GM19395 (cell line): Measurements from ENCODE around the gene ODC1.

Source experiments
- ATAC-seq: cut with Tn5 transposase; IDR thresholded peaks from one replicate; pipeline ENCODE4 v1.9.1; 2021; ENCODE audit warnings: mild to moderate bottlenecking, moderate library complexity; ENCODE audit not compliant: unreplicated experiment

The ODC1 gene

DNA sequence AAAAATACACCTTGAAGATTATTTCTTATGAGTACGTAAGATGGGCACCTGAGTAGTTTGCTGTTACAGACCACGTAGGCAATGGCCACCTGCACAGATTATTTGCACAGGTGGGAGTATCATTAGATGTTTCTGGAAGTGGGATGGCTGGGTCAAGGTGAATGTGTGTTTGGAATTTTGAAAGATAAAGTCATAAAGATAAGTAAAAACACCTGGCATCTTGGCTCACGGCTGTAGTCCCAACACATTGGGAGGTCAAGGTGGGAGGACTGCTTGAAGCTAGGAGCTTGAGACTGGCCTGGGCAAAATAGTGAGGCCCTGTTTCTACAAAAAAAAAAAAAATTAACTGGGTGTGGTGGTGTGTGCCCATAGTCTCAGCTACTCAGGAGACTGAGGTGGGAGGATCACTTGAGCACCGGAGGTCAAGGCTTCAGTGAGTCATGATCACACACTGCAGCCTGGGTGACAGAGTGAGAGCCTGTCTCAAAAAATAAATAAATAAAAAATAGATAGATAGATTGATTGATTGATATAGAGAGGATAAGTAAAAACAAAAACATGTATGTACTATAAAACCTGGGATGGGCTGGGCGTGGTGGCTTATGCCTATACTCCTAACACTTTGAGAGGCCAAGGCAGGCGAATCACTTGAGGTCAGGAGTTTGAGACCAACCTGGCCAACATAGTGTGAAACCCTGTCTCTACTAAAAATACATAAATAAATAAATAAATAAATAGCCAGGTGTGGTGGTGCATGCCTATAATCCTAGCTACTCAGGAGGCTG is 30.4 kb downstream of the ODC1 start:
- no peak for ATAC-seq

GRCh38 chr2:10415640-10416039 is 32.5 kb downstream of the ODC1 start:
- no peak for ATAC-seq

- ATAC-seq: no peak
These were observed 33.1 kb downstream of the ODC1 start for GRCh38 chr2:10415048-10415447.

DNA sequence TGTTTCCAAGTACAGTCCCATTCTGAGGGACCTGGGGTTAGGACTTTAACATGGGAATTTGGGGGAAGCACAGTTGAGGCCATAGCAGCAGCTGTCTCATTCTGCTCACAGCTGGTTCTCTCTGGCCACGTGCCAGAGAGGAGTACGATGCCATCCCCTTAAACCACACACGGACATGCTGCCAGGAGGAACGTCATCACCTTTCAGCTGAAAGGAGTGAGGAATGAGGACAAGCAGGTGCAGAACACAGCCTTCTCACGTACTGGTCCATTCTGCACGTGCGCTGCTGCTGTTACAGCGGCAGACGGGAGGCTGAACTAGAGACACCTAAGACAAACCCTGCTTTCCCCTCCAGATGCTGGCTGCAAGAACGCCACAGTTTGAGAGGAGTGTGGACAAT is 33.5 kb downstream of the ODC1 start:
- no peak for ATAC-seq

- no peak for ATAC-seq
These were observed 34.1 kb downstream of the ODC1 start for GRCh38 chr2:10413991-10414451.

GRCh38 chr2:10413503-10413902 is 34.6 kb downstream of the ODC1 start:
- no peak for ATAC-seq

DNA sequence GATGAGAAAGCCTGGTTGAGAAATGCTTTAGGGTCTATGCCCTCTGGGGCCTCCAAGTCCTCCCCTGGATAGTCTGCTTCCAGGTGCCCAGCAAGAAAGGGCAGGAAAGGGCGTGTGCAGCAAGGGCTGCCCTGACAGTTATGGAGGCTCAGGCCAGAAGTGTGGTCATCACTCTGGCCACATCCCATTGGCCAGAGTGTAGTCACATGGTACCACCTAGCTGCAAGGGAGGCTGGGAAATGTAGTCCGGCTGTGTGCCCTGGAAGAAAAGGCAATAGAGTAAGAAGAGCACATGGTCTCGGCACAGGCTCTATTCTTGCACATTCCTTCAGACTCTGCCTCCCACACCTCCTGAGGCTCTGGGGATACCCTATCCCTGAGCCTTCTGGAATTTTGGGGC is 35.7 kb downstream of the ODC1 start:
- no peak for ATAC-seq

DNA sequence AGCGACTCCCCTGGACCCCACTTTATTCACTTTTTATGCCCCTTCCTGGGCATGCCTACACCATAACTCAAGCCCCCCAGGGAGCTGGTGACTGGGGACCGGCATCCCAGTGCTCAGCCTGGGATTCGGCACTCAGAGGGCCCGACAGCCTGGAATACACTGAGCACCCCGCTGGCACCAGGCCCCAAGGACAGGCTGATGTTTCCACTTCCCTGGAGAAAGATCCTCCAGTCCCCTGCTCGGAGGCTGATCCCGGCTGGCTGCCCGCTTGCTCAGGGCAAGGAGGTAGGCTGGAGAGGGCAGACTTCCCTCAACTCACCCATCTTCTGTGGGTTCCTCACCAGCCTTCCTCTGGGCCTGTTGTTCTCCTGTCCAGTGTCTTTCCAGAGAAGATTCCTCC is 36.6 kb downstream of the ODC1 start:
- no peak for ATAC-seq

- peak; percentile 6 for ATAC-seq
These were observed 37.2 kb downstream of the ODC1 start for GRCh38 chr2:10410823-10411437.

GRCh38 chr2:10410001-10410822 is 37.9 kb downstream of the ODC1 start:
- peak; percentile 73 for ATAC-seq

DNA sequence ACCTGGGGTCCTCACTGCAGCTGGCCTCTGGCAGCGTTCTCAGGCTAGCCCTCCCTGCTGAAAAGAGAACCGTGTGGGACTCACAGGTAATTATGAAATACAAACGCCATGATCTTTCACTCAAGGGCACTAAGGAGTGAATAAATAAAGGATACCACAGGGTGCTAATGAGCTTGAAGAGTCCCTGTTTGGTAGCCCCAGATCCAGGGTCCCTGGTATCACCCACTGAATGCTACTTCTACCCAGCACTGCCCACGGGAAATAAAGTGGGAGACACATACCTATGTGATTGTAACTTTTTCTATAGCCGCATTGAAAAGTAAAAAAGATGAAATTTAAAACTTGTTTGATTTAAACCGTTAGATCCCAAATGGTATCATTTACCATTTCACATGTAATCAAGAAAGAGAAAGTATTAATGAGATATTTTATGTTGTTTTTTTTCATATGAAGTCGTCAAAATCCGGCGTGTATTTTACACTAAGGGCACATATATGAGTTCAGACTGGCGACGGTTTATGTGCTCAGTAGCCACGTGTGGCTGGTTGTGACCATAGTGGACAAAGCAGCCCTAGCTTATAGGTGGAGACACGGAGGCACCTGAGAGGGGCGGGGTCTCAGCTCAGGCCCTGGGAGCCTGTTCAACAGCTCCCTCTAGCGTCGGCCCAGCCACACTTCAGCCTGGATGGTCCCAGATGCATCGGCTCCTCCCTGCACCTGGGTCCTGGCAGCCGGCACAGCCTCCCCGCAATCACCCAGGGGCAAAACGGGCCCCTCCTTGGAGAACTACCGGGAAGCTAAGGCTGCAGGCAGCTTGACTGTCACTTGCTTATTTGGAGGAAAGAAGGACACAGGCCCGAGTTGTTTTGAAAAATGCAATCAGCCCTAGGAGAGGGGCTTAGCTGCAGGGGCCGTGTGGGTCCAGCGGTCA is 39.2 kb downstream of the ODC1 start:
- peak; percentile 43 for ATAC-seq

DNA sequence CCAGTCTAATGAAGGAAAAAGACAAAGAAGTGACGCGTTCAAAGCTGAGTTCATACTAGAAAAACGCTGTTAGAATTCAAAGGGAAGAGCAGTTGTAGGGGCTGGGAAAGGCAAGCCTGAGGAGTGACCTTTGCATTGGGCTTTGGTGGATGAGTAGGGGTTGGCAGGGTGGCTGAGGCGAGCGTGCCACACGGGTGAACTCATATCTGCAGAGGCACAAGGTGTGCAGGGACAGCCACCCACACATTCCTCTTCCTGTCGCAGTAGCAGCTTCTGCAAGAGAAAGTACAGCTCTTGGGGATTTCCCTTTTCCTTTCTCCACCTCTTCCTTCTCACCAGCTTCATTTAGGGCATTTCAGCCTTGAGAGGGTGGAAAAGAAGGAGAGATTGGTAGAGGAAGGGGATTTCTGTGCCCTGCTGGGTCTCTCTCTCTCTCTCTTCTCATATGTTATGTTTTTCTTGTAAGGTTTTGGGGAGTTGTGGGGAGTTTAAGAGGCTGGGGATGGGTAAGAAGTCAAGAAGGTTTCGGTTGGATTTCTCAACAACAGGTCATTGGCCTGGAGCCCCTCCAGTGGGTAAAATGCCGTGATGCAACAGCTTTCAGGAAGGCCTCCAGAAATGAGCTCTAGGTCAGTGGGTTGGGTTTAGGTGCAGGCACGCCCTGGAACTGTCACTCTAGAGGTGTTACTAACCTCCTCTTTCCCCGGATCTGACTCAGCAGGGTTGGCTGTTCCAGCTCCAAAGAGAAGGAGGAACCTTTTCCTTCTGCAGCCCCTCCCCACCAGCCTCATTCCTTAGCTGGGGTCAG is 40.1 kb downstream of the ODC1 start:
- peak; percentile 40 for ATAC-seq

DNA sequence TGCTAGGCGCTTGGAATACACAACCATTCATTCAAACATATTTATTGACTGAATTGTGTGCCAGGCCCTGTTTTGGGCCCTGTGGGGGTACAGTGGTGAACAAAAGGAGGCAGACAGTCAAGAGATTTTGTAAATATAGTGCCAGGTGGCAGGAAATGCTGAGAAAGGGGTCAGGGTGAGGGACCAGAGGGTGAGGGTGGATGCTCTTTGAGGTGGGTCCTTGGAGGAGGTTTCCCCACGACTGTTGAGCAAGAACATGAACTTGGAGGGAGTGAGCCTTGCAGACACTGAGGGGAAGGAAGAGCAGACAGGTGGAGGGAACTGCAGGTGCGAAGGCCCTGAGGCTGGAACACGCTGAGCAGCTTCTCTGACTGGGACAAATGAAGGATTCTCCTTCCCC is 40.7 kb downstream of the ODC1 start:
- ATAC-seq: no peak

- ATAC-seq: no peak
These were observed 41.5 kb downstream of the ODC1 start for GRCh38 chr2:10406491-10407188.

- no peak for ATAC-seq
These were observed 42.1 kb downstream of the ODC1 start for GRCh38 chr2:10406016-10406415.

GRCh38 chr2:10405448-10405847 is 42.7 kb downstream of the ODC1 start:
- no peak for ATAC-seq

- no peak for ATAC-seq
These were observed 43.6 kb downstream of the ODC1 start for GRCh38 chr2:10404324-10405143.

GRCh38 chr2:10402653-10403215 is 45.4 kb downstream of the ODC1 start:
- no peak for ATAC-seq
